SU-DHL-6 (cell line): Measurements from ENCODE around the gene PDE4D.

ENCODE experiments used
- H2AFZ ChIP-seq: fragments of 200-600 bp; sonication (generic); 2 replicates; pipeline ENCODE4 v1.6.1; 2014; ENCODE audit warnings: low read depth, mild to moderate bottlenecking, moderate library complexity, mixed read lengths, antibody characterized with exemption, low read length; ENCODE audit not compliant: severe bottlenecking
- H3F3A ChIP-seq: fragments of 200-600 bp; shearing (Covaris generic); 2 replicates; pipeline ENCODE4 v1.6.0; 2016; ENCODE audit warnings: antibody characterized with exemption, mild to moderate bottlenecking; ENCODE audit not compliant: insufficient read depth
- H3K27ac ChIP-seq: fragments of 200-600 bp; sonication (generic); 2 replicates; pipeline ENCODE4 v1.5.1; 2016; ENCODE audit warnings: low read depth, mild to moderate bottlenecking, low read length, moderate library complexity, mixed read lengths
- H3K27me3 ChIP-seq: fragments of 200-600 bp; sonication (generic), shearing (Covaris generic); 2 replicates; pipeline ENCODE4 v1.6.0; 2014; ENCODE audit warnings: mild to moderate bottlenecking, low read length
- H3K36me3 ChIP-seq: fragments of 200-600 bp; sonication (generic); 2 replicates; pipeline ENCODE4 v1.6.1; 2014; ENCODE audit warnings: mild to moderate bottlenecking, low read length, mixed read lengths
- H3K4me2 ChIP-seq: fragments of 300-600, 200-600 bp; shearing (Covaris generic), sonication (generic); 2 replicates; pipeline ENCODE4 v1.6.0; 2014; ENCODE audit warnings: low read length, low read depth, mild to moderate bottlenecking; ENCODE audit not compliant: poor library complexity, severe bottlenecking
- H3K4me3 ChIP-seq: fragments of 200-600 bp; sonication (generic); 2 replicates; pipeline ENCODE4 v1.5.1; 2014; ENCODE audit warnings: antibody characterized with exemption, low read length, mild to moderate bottlenecking, mixed read lengths; ENCODE audit not compliant: insufficient read depth, poor library complexity, severe bottlenecking
- H3K79me2 ChIP-seq: fragments of 200-600 bp; sonication (generic); 2 replicates; pipeline ENCODE4 v1.6.1; 2014; ENCODE audit warnings: mild to moderate bottlenecking, low read length, moderate library complexity; ENCODE audit not compliant: insufficient read depth
- H3K9ac ChIP-seq: fragments of 200-600 bp; sonication (generic); 2 replicates; pipeline ENCODE4 v1.7.0; 2014; ENCODE audit warnings: mild to moderate bottlenecking, low read length
- H3K9me2 ChIP-seq: fragments of 200-600 bp; sonication (generic); replicated peaks from 2 replicates; pipeline ENCODE4 v1.6.1; 2014; ENCODE audit warnings: low read length; ENCODE audit not compliant: insufficient read depth
- H3K9me3 ChIP-seq: fragments of 200-600 bp; sonication (generic); 2 replicates; pipeline ENCODE4 v1.6.1; 2014; ENCODE audit warnings: low read length, mixed read lengths; ENCODE audit not compliant: insufficient read depth
- H4K20me1 ChIP-seq: fragments of 200-600 bp; sonication (generic); 2 replicates; pipeline ENCODE4 v1.6.1; 2014; ENCODE audit warnings: low read depth, mild to moderate bottlenecking, antibody characterized with exemption, low read length, moderate library complexity, mixed read lengths
- EZH2phosphoT487 ChIP-seq: fragments of 200-600 bp; sonication (generic), shearing (Covaris generic); conservative IDR thresholded peaks from 2 replicates; pipeline ENCODE4 v1.6.1; 2018; ENCODE audit warnings: mild to moderate bottlenecking, antibody characterized with exemption, low read length, moderate library complexity, mixed read lengths
- TF ChIP-seq, protein P1 (sequence below): fragments of 200-600 bp; sonication (generic); IDR thresholded peaks from one replicate; pipeline ENCODE4 v1.5.1; 2017; ENCODE audit warnings: antibody characterized with exemption, mild to moderate bottlenecking, low read length, moderate library complexity; ENCODE audit not compliant: insufficient read depth, poor library complexity, severe bottlenecking

Gene PDE4D

DNA sequence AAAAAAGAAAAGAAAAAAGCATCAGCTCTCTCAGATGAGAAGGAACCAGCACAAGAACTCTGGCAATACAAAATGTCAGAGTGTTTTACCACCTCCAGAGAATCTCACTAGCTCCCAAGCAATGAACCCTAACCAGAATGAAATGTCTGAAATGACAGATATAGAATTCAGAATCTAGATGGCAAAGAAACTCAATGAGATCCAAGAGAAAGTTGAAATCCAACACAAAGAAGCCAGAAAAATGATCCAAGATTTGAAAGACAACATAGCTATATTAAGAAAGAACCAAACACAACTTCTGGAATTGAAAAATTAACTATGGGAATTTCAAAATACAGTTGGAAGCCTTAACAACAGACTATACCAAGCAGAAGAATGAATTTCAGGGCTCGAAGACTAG is 396.3 kb downstream of the PDE4D start:
- Histone ChIP-seq H3K4me2 (no peak overlapping the region), H3K36me3 (no peaks in the 10 kb centered on the region), H3K9me2 (no peaks in the 10 kb centered on the region), H3F3A (no peaks in the 10 kb centered on the region), H3K9ac (no peak overlapping the region), H3K9me3 (no peaks in the 10 kb centered on the region), H3K27me3 (no peaks in the 10 kb centered on the region), H3K27ac (no peak overlapping the region), H4K20me1 (no peaks in the 10 kb centered on the region), H2AFZ (no peak overlapping the region), H3K4me3 (no peak overlapping the region), H3K79me2 (no peaks in the 10 kb centered on the region)
- no peak for TF ChIP-seq EZH2phosphoT487
- TF ChIP-seq, protein P1, sequence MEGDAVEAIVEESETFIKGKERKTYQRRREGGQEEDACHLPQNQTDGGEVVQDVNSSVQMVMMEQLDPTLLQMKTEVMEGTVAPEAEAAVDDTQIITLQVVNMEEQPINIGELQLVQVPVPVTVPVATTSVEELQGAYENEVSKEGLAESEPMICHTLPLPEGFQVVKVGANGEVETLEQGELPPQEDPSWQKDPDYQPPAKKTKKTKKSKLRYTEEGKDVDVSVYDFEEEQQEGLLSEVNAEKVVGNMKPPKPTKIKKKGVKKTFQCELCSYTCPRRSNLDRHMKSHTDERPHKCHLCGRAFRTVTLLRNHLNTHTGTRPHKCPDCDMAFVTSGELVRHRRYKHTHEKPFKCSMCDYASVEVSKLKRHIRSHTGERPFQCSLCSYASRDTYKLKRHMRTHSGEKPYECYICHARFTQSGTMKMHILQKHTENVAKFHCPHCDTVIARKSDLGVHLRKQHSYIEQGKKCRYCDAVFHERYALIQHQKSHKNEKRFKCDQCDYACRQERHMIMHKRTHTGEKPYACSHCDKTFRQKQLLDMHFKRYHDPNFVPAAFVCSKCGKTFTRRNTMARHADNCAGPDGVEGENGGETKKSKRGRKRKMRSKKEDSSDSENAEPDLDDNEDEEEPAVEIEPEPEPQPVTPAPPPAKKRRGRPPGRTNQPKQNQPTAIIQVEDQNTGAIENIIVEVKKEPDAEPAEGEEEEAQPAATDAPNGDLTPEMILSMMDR, result no peak

- Histone ChIP-seq H3K4me3 (no peak overlapping the region), H3K36me3 (no peaks in the 10 kb centered on the region), H3K27me3 (no peaks in the 10 kb centered on the region), H3K9me3 (no peaks in the 10 kb centered on the region), H3K79me2 (no peaks in the 10 kb centered on the region), H3K4me2 (no peak overlapping the region), H3K27ac (no peak overlapping the region), H3K9me2 (no peaks in the 10 kb centered on the region), H3F3A (no peaks in the 10 kb centered on the region), H4K20me1 (no peaks in the 10 kb centered on the region), H2AFZ (no peak overlapping the region), H3K9ac (no peak overlapping the region)
- TF ChIP-seq EZH2phosphoT487, result no peak
- TF ChIP-seq, protein P1, result peak; percentile 68
These were observed 396.9 kb downstream of the PDE4D start for GRCh38 chr5:59496524-59497134.

DNA sequence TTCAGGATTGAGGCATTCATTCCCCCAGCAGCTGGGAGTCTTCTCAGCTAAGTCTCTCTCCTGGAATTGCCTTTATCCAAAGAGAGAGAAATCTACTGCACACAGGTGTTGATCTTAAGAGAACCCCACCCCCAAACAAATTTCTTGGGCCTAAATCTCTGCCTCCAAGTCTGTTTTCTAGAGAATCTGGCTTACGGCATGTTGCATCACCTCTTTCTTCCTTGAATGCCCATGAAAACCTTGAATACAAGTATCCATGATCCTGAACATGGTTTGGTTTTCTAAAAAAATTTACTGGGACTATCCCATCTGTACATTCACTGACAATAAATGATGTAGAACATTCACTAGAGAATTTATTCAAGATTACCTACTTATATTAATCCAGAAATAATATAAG is 401.6 kb downstream of the PDE4D start:
- Histone ChIP-seq H3K27ac (no peak overlapping the region), H3K9ac (no peak overlapping the region), H3K27me3 (no peaks in the 10 kb centered on the region), H4K20me1 (no peaks in the 10 kb centered on the region), H3K9me2 (no peaks in the 10 kb centered on the region), H3F3A (no peaks in the 10 kb centered on the region), H3K79me2 (no peaks in the 10 kb centered on the region), H3K36me3 (no peaks in the 10 kb centered on the region), H3K9me3 (no peaks in the 10 kb centered on the region), H3K4me3 (no peak overlapping the region), H2AFZ (no peak overlapping the region), H3K4me2 (no peak overlapping the region)
- no peak for TF ChIP-seq EZH2phosphoT487
- TF ChIP-seq, protein P1, result no peak
